DND-41 (cell line): Measurements from ENCODE around the gene RPL21.

Experiments
- CTCF ChIP-seq: IDR thresholded peaks from 2 replicates; pipeline ENCODE4 v1.5.1; 2012; ENCODE audit warnings: borderline replicate concordance, low read length, moderate library complexity, mild to moderate bottlenecking; ENCODE audit not compliant: poor library complexity, severe bottlenecking; ENCODE audit errors: extremely low read depth
- EZH2 ChIP-seq: IDR thresholded peaks from 3 replicates; pipeline ENCODE4 v1.6.1; 2012; ENCODE audit warnings: borderline replicate concordance, low read depth, mild to moderate bottlenecking, moderate library complexity, low read length, inconsistent platforms; ENCODE audit not compliant: severe bottlenecking

- TF ChIP-seq CTCF (no peak), EZH2 (no peak)
These were observed 51.4 kb downstream of the RPL21 start for GRCh38 chr13:27302643-27303262.
